Measurements from ENCODE around the gene FURIN. TPM values are rescaled to one million over a fixed set of nuclear protein-coding genes. Genes with fewer than 3 reads are reported as not detected.
"Not testable (repeated sequence)": the region's sequence is repeated elsewhere in the genome, so short reads cannot be mapped to it uniquely, and the experiment has no call there.

FURIN gene
- total RNA-seq, 1 donor = 66.7 TPM

DNA sequence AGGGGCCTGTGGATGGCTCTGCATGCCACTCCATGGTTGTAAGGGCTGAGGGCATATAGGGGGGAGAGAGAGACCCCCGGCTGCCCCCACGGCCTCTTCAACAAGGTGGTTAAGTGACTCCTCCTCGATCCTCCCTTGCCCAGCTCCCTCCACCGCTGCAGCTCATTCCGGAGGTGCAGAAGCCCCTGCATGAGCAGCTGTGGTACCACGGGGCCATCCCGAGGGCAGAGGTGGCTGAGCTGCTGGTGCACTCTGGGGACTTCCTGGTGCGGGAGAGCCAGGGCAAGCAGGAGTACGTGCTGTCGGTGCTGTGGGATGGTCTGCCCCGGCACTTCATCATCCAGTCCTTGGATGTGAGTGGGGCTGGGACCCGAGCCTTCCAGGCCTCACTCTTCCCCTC is 22.5 kb downstream of the FURIN start:
- Histone ChIP-seq H3K4me1 (ENCODE audit: insufficient read depth, low read length) (peaks cover 19% of the 10 kb centered on the region), H3K27me3 (ENCODE audit: insufficient read depth, low read length) (no peaks in the 10 kb centered on the region), H3K4me3 (ENCODE audit: low read length) (no peak overlapping the region), H3K9me3 (ENCODE audit: low read depth, low read length) (no peaks in the 10 kb centered on the region)

DNA sequence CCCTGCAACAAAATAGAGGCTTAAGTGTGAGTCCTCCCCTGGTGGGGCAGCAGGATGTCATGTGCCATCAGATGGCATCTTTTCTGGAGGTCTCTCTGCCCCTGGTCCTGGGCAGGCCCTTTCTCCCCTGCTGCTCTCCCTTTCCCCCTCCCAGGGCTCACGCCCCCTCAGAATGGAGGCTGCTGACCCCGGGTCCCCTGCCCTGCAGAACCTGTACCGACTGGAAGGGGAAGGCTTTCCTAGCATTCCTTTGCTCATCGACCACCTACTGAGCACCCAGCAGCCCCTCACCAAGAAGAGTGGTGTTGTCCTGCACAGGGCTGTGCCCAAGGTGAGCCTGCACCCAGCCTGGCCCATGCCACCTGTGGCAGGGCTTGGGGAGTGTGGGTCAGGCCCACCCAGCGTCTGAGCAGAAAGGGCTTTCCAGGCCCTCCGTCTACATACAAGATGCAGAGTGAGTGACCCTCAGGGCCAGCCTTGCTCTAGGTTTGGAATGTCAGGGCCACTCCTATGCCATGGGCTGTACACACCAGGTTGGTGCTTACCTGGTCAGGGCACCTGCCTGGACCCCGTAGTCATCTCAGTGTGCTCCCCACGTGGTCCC is 23.1 kb downstream of the FURIN start:
- peaks cover 19% of the 10 kb centered on the region for H3K4me1 ChIP-seq (ENCODE audit: insufficient read depth, low read length)
- no peak overlapping the region for H3K4me3 ChIP-seq (ENCODE audit: low read length)
- no peaks in the 10 kb centered on the region for H3K9me3 ChIP-seq (ENCODE audit: low read depth, low read length)
- H3K27me3 ChIP-seq (ENCODE audit: insufficient read depth, low read length) = no peaks in the 10 kb centered on the region

DNA sequence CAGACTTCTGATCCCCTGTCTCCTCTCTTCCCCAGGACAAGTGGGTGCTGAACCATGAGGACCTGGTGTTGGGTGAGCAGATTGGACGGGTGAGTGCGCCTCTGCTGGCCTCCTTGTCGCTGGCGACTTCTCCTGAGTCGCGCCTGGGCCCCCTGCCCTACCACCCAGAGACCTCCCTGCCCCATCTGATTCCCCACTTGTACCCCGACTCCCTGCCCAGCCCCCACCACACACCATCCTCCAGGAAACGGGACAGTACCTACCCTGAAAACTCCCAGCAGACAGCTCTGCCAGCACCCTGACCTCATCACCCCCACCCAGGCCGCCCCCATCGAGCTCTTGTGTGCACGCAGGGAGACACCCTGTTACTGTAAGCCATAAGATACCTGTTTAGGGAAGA is 23.6 kb downstream of the FURIN start:
- no peaks in the 10 kb centered on the region for H3K9me3 ChIP-seq (ENCODE audit: low read depth, low read length)
- H3K4me3 ChIP-seq (ENCODE audit: low read length) = no peak overlapping the region
- peaks cover 19% of the 10 kb centered on the region for H3K4me1 ChIP-seq (ENCODE audit: insufficient read depth, low read length)
- H3K27me3 ChIP-seq (ENCODE audit: insufficient read depth, low read length) = no peaks in the 10 kb centered on the region

DNA sequence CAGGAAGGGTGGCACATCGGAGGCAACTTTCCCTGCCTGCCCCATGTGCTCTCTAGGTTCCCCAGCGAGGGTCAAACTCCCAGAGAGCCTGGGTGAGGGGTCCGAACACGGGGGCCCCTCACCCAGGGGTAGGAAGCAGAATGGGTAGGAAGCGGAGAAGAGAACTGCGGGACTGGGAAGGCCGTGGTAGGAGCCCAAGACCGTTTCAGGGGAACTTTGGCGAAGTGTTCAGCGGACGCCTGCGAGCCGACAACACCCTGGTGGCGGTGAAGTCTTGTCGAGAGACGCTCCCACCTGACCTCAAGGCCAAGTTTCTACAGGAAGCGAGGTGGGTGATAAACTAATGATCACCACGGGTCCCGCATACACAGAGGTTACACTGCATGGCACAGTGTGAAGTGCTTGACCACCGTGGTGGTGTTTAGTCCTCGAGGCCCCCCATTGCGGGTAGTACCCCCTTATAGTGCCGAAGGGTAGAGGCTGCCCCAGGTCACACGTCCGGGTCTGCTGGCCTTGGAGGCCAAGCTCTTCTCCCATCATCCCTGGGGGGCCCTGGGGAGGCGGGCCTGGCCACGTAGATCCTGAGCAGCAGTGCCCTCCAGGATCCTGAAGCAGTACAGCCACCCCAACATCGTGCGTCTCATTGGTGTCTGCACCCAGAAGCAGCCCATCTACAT is 24.2 kb downstream of the FURIN start:
- no peaks in the 10 kb centered on the region for H3K27me3 ChIP-seq (ENCODE audit: insufficient read depth, low read length)
- H3K4me3 ChIP-seq (ENCODE audit: low read length) = no peak overlapping the region
- peaks cover 19% of the 10 kb centered on the region for H3K4me1 ChIP-seq (ENCODE audit: insufficient read depth, low read length)
- no peaks in the 10 kb centered on the region for H3K9me3 ChIP-seq (ENCODE audit: low read depth, low read length)

DNA sequence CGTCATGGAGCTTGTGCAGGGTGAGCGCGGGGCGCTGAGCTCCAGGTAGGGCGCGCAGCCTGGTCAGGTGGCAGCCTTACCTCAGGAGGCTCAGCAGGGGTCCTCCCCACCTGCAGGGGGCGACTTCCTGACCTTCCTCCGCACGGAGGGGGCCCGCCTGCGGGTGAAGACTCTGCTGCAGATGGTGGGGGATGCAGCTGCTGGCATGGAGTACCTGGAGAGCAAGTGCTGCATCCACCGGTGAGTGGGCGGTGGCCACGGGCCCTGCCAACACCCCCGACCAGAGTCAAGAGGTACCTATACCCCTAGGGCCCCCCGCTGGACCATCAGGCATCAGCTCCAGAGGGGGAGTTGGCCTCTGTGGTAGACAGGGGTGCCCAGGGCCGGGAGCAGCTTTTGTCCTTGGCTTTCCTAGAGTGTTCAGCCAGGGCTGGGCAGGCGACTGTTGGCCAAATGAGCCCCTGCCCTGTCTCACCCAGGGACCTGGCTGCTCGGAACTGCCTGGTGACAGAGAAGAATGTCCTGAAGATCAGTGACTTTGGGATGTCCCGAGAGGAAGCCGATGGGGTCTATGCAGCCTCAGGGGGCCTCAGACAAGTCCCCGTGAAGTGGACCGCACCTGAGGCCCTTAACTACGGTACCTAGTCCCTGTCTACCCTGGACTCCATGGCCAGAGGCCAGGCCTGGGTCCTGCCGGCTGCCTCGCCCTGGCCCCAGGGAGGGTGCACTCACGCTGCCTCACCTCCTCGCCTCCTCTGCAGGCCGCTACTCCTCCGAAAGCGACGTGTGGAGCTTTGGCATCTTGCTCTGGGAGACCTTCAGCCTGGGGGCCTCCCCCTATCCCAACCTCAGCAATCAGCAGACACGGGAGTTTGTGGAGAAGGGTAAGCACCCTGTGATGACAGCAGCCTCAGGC is 25.0 kb downstream of the FURIN start:
- peaks cover 19% of the 10 kb centered on the region for H3K4me1 ChIP-seq (ENCODE audit: insufficient read depth, low read length)
- H3K9me3 ChIP-seq (ENCODE audit: low read depth, low read length) = no peaks in the 10 kb centered on the region
- no peaks in the 10 kb centered on the region for H3K27me3 ChIP-seq (ENCODE audit: insufficient read depth, low read length)
- no peak overlapping the region for H3K4me3 ChIP-seq (ENCODE audit: low read length)

DNA sequence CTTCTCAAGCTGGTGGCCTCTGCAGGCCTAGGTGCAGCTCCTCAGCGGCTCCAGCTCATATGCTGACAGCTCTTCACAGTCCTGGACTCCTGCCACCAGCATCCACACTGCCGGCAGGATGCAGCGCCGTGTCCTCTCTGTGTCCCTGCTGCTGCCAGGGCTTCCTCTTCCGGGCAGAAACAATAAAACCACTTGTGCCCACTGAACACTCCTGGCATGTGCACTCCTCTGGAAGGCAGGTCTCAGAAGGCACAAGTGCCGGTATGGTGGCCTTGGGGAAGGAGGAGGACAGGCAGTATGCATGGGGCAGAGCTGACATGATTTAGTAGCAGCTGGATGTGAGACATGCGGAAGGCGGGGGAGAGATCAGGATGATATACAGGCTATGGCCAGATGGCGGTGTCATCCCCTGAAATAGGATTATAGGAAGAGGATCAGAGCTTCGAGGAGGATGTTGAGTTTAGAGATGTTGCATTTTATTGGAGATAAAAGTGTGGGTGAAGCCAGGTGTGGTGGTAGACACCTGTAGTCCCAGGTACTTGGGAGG is 27.3 kb downstream of the FURIN start:
- no peaks in the 10 kb centered on the region for H3K9me3 ChIP-seq (ENCODE audit: low read depth, low read length)
- H3K4me3 ChIP-seq (ENCODE audit: low read length) = no peak overlapping the region
- peaks cover 19% of the 10 kb centered on the region for H3K4me1 ChIP-seq (ENCODE audit: insufficient read depth, low read length)
- no peaks in the 10 kb centered on the region for H3K27me3 ChIP-seq (ENCODE audit: insufficient read depth, low read length)

DNA sequence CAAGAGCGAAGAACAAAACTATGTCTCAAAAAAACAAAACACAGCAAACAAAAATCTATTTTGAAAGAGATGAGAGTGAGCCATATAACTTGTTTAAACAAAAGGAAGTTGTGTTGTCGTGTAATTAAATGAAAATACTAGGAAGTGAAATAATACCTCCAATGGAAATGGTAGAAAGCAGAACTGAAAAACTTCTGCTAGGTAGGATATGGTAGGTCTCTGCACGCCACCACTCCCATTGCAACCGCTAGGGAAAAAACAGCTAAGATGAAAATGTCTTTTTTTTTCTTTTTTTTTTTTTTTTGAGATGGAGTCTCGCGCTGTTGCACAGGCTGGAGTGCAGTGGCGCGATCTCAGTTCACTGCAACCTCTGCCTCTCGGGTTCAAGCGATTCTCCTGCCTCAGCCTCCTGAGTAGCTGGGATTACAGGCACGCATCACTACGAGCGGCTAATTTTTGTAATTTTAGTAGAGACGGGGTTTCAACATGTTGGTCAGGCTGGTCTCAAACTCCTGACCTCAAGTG is 28.8 kb downstream of the FURIN start:
- H3K4me3 ChIP-seq (ENCODE audit: low read length); H3K27me3 ChIP-seq (ENCODE audit: insufficient read depth, low read length); H3K9me3 ChIP-seq (ENCODE audit: low read depth, low read length): not testable (repeated sequence)
- peaks cover 28% of the 10 kb centered on the region for H3K4me1 ChIP-seq (ENCODE audit: insufficient read depth, low read length)

DNA sequence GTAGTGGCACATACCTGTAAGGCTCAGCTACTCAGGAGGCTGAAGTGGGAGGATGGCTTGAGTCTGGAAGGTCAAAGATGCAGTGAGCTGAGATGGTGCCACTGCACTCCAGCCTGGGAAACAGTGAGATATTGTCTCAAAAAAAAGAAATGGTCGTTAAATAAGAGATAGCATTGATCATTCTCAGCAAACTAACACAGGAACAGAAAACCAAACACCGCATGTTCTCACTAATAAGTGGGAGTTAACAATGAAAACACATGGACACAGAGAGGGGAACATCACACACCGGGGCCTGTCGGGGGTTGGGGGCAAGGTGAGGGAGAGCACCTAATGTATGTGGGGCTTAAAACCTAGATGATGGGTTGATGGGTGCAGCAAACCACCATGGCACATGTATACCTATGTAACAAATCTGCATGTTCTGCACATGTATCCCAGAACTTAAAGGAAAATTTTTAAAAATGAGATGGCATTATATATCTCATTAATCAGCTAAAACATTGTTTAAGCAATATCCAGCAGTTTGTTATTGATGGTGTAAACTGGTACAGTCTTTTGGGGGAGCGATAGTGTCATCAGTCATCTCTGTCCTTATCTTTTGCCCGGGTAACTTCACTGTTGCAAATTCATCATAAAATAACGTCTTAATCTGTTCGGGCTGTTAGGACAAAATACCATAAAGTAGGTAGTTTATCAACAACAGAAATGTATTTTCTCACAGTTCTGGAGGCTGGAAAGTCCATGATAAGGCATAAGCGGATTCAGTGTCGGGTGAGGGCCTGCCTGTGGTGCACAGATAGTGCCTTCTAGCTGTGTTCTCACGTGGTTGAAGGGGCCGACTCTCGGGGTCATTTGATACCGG is 33.0 kb downstream of the FURIN start:
- no peak overlapping the region for H3K4me3 ChIP-seq (ENCODE audit: low read length)
- no peaks in the 10 kb centered on the region for H3K27me3 ChIP-seq (ENCODE audit: insufficient read depth, low read length)
- no peaks in the 10 kb centered on the region for H3K9me3 ChIP-seq (ENCODE audit: low read depth, low read length)
- H3K4me1 ChIP-seq (ENCODE audit: insufficient read depth, low read length) = peaks cover 27% of the 10 kb centered on the region

DNA sequence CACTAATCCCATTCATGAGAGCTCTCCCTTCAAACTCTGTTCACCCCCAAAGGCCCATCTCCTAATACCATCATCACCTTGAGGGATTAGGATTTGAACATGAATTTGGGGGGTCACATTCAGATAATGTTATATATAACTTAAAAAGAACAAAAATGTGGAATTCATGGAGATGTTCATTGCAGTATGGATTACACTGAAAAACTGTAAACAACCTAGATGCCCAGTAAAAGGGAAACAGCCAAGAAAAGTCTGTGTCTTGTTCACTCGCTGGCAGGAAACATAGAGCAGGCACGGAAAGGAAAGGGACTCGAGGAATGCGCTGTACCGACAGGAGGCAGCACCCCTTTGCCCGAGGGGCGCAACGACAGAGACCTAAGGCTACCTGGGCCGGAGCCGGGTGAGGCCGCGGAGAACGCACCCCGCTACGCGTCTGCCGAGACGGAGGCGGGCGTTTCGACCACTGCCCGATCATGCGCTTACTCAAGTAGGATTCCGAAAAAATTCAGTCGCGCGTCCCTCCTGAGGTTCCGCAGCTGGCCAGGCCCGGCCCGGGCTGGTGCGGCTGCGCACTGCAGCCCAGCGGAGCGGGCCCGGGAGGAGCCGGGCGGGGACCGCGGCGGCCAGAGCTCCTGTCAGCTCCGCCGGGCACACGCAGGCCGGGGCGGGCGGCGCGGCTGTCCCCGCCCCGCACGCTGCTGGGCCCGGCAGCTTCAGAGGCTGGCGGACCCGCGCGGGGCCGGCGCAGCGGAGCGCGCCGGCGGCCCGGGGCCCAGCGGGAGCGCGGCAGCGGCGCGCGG is 33.9 kb downstream of the FURIN start:
- Histone ChIP-seq H3K27me3 (ENCODE audit: insufficient read depth, low read length) (no peaks in the 10 kb centered on the region), H3K4me1 (ENCODE audit: insufficient read depth, low read length) (peaks cover 19% of the 10 kb centered on the region), H3K4me3 (ENCODE audit: low read length) (peak overlapping the region; percentile 71), H3K9me3 (ENCODE audit: low read depth, low read length) (no peaks in the 10 kb centered on the region)

DNA sequence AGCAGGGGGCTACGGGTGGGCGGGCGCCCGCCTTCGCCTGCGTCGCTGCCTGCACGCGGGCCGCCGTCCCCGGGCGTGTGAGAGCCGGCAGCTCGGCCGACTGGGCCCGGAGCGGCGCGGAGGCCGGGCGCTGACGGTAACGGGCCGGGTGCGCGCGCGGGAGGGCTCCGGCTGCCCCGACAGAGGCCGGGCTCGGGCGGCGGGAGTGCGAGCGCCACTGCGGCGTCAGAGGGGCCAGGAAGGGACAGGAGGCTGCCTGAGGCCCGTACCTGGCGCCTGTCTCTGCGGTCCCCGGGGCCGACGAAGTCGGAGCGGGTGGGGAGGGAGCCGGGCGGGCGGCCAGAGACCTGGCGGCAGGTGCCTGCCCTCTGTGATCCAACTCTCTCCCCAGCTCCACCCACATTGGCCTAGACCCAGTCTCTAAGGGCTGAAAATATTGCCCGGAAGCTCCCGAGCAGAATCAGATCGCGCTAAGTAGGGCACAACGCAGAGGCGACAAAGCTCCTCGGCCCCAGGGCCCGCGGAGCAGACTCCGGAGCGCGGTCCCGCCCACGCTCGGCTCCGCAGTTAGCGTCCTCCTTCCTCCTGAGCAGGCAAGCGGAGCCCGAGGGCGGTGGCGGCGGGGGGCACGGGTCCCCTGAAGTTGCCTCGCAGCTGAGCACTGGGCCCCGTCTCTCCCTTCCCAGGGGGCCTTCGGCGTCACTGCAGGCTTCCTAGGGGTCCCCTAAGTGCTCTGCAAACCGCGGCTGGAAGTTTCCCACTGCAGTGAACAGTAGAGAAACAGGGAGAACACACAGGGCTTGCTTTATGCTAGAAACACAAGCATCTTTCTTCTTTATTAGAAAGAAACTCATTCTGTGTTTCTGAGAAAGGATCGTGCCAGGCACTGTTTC is 34.7 kb downstream of the FURIN start, which contains the start of gene MAN2A2:
TSS of gene MAN2A2 (plus strand) at position 463 of the 893 bp plus-strand sequence. CDS start 906 bp downstream, outside the sequence.
- no peaks in the 10 kb centered on the region for H3K27me3 ChIP-seq (ENCODE audit: insufficient read depth, low read length)
- peaks cover 19% of the 10 kb centered on the region for H3K4me1 ChIP-seq (ENCODE audit: insufficient read depth, low read length)
- H3K9me3 ChIP-seq (ENCODE audit: low read depth, low read length) = no peaks in the 10 kb centered on the region
- H3K4me3 ChIP-seq (ENCODE audit: low read length) = peak within 1 kb of the TSS; percentile 71

DNA sequence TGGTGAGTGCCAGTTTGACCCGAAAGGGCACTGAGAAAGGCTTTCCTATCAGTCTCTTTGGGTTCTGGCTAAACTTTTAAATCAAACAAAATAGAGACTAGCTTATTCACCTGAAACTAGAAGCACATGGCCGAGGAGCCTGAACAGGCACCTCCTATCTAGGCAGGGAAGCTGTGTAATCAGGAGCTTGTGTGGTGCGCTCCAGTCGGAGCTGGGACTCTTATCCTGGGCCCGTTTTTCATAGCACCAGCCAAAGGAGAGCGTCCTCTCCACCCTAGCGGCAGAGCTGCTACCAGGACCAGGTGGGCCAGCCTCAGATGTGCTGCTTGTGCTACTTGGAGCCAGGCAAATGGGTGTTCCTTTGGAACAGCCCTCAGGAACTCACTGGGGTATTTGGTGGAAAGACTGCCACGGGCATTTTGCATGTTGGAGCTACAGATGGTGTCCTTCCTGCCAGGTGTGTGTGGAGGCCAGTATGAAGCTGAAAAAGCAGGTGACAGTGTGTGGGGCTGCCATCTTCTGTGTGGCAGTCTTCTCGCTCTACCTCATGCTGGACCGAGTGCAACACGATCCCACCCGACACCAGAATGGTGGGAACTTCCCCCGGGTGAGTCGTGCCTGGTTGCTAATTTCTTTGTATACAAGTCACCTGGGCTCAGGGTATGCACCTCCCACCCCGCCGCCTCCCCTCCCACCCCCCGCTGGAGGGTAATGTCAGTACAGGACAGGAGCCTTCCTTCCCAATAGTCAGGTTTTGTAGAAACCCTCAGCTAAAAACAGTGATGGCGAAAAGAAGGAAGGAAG is 35.5 kb downstream of the FURIN start:
- peak overlapping the region; percentile 71 for H3K4me3 ChIP-seq (ENCODE audit: low read length)
- peaks cover 19% of the 10 kb centered on the region for H3K4me1 ChIP-seq (ENCODE audit: insufficient read depth, low read length)
- no peaks in the 10 kb centered on the region for H3K9me3 ChIP-seq (ENCODE audit: low read depth, low read length)
- H3K27me3 ChIP-seq (ENCODE audit: insufficient read depth, low read length) = no peaks in the 10 kb centered on the region

DNA sequence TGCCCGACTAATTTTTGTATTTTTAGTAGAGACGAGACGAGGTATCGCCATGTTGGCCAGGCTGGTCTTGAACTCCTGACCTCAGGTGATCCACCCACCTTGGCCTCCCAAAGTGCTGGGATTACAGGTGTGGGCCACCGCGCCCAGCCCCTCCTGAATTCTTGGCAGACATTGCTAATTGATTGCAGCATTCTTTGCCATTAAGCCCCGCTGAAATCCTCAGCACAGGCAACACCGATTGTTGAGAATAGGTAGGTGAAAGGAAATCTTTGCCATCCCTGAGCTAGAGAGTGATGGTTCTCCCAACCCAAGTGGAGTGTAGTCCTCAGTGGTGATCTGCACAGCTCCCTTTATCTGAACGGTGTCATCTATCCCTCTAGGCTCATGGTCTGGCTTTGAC is 36.4 kb downstream of the FURIN start:
- Histone ChIP-seq H3K4me1 (ENCODE audit: insufficient read depth, low read length) (peaks cover 19% of the 10 kb centered on the region), H3K27me3 (ENCODE audit: insufficient read depth, low read length) (no peaks in the 10 kb centered on the region), H3K9me3 (ENCODE audit: low read depth, low read length) (no peaks in the 10 kb centered on the region), H3K4me3 (ENCODE audit: low read length) (no peak overlapping the region)

Measured in mononuclear cell (primary cell).